HG03139 (cell line): ENCODE measurements around the gene RNASEH2B.

Experiments used
- ATAC-seq: cut with Tn5 transposase; IDR thresholded peaks from one replicate; pipeline ENCODE4 v1.9.1; 2021; ENCODE audit not compliant: unreplicated experiment

The RNASEH2B gene, protein sequence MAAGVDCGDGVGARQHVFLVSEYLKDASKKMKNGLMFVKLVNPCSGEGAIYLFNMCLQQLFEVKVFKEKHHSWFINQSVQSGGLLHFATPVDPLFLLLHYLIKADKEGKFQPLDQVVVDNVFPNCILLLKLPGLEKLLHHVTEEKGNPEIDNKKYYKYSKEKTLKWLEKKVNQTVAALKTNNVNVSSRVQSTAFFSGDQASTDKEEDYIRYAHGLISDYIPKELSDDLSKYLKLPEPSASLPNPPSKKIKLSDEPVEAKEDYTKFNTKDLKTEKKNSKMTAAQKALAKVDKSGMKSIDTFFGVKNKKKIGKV

DNA sequence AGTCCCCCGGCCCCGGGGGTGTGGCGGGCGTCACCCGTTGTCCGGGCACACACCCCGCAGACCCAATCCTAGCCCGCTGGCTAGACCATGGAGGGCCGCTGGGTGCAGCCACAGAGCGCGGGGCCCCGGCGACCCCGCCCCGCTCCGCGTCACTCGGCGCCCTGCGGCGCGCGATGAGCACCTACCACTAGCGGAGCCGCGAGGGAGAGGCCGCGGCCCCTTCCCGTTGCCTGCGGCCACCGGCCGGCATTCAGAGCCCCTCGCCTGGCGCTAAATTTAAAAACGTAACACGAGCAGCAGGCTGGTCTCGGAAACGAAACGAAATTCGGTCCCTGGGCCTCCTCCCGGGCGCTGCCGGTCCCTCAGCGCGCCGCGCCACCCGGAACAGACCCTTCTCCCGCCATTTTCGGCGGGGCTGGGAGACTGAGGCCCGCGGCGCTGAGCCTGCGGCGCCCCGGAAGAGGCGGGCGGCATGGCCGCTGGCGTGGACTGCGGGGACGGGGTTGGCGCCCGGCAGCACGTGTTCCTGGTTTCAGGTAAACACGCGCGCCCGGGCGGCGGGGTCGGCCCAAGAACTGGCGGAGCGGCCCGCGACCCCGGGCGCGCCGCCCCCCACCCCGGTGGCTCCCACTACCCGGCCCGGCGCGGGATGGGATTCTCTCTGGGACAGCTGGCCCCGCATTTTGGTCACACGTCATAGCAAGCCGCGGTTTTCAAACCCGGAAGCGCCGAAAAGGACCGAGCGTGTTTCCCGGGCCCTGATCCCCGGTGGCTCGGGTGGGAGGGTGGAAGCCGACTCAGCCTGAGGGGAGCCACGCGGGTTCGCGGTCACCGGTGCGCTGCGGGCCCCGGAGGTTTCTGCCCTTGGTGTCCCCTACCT, at the start of gene RNASEH2B:
Gene RNASEH2B, plus strand, starts transcription at position 187 of the 880 bp plus-strand sequence. Its CDS starts 286 bp downstream, at position 473.
- ATAC-seq, result peak; percentile 69

DNA sequence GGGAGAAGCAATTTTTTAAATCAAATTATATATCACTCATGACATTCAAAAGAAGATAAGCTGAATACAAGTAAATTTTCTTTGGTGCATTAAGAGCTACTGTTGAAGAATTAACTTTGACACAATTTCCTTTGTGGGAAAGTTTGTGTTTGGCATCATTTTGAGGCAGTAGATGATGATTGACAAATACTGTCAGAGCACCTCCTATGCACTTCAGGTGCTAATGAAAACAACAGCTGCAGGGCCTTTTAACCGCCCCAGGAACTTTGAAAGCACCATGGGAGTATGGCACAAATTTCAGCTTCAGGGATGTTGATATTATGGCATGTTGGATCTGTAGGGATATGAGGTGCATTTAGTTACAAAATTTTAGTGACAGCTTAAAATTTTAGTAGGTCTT, 45.1 kb upstream of the RNASEH2B start:
- no peak for ATAC-seq

DNA sequence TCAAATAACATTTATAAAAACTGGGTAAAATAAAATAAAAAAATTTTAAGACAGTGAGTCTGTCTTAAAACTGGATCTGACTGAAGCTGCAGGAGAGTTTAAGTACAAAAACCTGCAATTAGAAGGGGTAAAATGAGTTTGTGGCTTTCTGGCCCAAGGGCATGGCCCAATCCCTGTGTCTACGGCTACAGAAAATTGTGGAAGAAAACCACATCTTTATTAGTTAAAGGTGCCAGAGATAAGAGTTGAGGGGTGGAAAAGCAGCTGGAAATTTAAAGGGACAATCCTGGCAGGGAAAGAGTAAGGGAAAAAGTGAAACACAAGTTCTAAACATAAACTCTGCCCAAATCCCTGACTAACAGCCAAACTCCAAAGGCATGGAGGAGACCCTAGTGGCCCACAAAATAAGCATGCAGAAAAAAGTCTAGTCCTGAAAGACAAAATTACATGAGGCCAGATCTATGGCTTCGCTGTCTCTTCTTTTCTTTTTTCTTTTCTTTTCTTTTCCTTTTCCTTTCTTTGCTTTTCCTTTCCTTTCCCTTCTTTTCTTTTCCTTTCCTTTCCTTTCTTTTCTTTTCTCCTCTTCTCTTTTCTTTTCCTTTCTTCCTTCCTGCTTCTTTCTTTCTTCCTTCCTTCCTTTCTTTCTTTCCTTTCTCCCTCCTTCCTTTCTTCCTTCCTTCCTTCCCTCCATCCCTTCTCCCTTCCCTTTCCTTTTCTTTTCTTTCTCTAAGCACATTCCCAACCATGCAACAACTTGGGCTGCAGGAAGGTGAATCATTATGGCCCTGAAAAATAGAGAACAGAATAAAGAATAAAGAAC, 42.6 kb upstream of the RNASEH2B start:
- ATAC-seq, result no peak

DNA sequence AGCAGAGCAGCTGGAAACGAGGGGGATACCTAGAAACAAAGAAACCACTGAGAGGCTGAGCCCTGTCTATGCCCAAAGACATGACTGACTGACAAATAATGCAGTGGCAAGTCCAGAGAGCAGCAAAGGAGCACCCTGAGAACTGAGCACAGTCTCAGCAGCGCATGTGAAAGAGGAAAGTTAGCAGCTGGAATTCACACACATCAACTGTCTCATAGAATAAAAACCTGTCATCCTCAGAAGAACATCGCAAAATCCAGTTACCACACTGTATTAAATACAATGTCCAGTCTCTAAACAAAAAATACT, 42.0 kb upstream of the RNASEH2B start:
- ATAC-seq, result no peak

DNA sequence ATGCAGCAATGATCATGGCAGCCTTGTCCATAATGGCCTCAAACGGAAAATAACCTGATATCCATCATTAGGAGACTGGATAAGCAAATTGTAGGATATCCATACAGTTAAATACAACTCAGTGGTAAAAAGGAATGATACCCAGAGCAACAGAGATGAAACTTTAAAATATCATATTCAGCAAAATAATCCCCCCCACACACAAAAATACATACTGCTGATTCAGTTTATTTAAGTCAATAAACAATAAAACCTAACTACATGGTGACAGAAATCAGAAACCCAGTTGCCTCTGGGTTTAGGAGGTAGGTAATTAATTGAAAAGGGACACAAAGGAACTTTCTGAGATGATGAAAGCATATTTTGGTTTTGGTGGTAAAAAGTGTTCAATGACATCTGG, 38.2 kb upstream of the RNASEH2B start:
- no peak for ATAC-seq

DNA sequence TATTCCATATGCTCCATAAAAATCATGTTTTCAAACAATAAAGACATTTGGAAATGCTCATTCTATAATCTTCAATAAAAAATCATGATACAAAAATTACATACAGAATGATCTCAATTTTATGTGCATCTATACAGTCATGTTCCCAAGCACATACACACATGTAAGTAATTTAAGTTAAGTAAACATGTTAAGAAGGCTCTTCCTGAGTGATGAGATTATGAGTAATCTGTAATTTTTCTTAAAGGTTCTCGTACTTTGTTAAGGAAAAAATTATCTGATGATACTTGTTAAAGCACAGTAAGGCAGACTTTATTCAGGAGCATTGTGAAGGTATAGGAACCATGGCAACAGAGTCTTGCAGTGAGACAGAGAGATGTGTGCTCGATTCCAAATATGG, 36.1 kb upstream of the RNASEH2B start:
- ATAC-seq, result no peak

DNA sequence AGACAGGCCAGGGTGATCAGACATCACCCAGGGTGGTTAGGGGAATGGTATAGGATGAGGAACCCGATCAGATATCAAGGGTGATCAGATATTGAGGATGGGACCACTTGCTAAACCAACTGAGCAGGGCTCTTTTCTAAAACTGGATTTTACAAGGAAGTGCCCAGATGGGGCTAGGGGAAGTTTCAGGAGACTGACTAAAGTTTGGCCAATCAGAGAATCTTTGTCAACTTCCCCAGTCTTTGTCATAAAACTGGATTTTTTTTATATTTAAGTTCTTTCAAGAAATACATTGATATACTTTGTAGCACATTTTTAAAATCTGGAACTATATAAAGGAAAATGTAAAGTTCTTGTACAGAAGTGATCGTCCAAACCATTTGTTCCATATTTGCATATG, 35.6 kb upstream of the RNASEH2B start:
- no peak for ATAC-seq

DNA sequence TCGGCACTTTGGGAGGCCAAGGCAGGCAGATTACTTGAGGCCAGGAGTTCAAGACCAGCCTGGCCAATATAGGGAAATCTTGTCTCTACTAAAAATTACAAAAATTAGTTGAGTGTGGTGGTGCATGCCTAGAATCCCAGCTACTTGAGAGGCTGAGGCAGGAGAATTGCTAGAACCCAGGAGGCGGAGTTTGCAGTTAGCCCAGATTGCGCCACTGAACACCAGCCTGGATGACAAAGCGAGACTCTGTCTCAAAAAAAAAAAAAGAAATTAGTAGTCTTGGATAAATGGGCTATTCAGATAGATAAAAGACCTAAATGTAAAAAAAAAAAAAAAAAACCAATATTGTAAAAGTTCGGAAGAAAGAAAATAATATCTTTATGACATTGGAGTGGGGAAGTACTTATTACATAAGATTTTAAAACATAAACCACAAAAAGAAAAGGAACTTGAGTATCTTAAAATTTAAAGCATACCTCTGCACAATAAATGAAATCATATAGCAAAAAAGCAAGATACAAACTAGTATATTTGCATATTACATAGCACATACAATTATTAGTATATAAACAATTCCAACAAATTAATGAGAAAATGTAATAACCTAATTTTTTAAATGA, 26.7 kb upstream of the RNASEH2B start:
- no peak for ATAC-seq

DNA sequence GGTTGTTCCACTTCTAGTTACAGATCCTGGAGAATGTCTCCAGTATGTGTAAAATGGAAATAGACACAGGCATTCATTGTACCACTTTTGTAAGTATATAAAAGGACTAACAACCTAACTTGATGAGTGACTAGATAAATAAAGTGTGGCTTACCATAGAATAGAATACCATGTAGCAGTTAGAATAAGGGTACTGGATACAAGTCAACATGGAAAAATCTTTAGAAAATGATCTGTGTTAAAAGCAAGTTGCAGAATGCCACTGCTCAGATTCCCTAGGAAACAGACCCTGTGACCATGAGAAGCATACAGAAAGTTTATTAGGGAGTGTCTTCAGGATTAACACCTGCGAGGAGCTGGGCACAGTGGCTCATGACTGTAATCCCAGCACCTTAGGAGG, 25.9 kb upstream of the RNASEH2B start:
- ATAC-seq, result no peak

DNA sequence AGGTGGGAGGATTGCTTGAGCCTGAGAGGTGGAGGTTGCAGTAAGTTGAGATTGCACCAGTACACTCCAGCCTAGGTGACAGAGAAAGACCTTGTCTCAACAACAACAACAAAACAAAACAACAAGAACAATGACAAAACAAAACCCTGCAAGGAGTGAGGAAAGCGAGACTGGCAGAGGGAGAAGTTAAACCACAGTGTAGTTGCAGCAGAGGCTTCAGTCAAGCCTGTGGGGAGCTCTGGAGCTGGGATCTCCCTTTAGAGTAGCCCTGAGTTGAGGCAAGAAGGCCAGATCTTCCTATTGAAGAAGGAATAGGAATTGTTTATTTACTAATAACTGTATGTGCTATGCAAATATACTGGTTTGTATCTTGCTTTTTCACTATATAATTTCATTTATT, 25.3 kb upstream of the RNASEH2B start:
- no peak for ATAC-seq

DNA sequence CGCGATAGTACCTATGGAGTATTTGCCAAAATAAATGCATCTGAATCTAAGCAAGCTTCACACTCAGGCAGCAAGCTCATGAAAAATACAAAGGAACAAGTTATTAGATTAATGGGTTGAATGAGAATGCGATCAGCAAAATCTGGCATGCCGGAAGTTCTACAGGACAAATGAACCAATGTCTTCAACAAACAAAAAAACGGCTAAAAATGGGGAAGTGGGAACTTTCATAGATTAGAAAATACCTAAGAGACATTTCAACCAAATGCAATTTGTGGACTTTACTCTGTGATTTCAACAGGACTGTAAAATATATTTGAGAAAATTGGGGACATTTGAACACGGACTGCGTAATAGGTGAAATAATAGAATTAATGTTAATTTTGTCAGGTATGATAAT, 22.4 kb upstream of the RNASEH2B start:
- ATAC-seq, result no peak

DNA sequence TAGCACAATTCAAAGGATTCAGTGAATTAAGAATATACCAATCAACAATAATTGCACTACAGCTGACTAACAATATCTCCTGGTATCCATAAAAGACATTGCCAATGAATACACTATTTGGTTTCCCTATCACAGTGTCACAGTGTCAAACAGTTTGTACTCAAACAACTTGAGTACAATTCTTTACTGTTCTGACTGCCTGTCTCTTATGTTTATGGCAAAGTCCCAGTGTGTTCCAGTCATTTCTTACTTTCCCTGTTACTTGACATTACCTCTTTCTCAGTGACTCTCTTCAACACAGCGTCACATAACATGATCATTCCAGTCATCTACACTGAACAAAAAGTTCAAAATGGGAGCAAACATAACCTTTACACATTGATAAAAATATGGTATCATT, 21.2 kb upstream of the RNASEH2B start:
- no peak for ATAC-seq

DNA sequence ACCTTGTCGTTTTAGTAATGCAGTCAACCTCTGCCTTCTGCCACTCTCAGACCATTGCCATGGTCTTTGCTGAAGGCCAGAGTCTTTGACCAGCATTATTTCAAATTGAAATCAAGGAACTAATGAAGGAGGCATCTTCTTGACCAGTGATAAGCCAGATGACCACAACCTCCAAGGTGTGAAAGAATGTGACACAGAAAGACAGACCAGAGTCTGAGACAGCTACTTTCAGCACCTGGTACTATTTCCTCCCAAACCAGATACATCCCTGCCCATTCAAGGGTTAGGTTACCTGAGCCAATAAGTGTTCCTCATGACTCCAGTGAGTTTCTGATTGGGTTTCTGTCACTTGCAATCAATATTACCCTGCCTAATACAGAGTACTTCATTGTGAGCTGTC, 20.3 kb upstream of the RNASEH2B start:
- no peak for ATAC-seq

DNA sequence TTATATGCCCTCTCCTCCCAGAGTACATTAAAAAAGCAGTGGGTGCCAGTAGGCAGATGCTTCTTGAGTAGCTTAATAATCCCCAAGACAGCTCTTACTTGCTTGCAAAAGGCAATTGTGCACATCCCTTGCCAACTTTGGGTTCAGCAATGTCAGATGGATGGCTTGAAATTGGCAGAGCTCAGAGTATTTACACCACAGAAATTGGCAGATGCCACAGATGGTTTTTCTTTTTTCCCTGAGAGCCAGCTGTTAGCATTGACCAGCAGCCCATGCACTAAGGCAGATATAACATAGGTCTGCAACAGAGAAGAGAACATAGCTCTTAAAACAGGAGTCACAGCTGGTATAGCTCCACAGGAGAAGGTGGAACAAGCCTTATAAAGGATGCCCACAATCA, 18.4 kb upstream of the RNASEH2B start:
- ATAC-seq, result no peak

DNA sequence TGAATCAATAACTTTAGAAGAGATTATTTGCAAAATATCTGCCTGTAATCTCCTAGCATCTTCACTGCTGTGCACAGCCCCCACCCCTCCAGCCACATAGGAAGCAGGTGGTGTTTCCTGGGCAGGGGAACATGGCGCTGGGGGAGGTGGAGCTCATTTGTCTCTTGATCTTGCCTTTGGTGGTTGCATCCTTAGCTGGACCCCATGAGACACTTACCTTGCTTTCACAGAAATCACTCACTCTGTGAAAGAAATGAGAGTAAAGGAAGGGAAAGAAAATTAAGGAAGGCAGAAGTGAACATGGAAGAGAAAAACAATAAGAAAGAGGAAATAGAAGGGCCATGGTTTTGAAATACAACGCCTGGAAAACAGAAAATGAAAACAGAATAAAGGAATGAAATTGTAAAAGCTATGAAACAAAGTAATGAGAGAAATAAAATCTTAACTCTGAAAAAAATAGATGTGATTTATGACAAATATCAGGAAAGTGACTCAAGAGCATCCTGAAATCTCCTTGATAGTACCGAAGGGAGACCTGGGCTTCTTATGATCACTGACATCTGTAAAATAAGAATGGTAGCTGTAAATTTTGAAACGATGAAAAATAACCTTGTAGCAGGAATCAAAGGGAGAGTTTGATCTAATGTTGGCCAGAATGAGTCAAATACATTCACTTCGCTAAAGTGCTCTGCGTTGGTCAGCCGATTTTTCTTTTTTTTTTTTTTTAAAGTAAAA, 17.2 kb upstream of the RNASEH2B start:
- ATAC-seq, result no peak

DNA sequence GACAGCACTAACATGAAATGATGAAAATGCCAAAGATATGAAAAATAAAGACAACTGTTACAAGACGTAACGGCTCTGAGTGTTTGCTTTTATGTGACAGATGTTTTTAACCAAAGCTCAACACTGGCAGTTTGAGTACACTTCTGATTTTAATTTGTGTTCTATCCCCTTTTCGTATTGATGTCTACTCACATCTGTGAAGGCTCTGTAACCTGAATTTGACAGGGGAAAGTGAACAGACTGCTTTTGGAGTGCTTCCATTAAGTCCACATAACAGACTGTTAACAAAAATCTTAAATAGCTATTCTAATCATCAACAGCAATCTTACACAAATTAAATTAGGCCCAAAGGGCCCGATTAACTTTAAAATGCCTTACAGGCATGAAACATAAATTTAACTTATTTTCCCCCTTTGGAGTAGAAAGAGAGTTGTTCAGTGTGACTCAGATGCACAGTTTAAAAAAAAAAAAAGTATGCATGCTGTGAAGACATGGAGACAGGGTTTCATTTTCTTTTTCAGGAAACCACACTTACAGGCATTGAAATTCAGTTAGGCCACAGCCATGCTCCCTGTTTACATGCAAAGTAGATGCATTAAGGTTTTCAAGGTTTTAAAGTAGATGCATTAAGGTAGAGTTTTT, 16.3 kb upstream of the RNASEH2B start:
- ATAC-seq, result peak; percentile 51

DNA sequence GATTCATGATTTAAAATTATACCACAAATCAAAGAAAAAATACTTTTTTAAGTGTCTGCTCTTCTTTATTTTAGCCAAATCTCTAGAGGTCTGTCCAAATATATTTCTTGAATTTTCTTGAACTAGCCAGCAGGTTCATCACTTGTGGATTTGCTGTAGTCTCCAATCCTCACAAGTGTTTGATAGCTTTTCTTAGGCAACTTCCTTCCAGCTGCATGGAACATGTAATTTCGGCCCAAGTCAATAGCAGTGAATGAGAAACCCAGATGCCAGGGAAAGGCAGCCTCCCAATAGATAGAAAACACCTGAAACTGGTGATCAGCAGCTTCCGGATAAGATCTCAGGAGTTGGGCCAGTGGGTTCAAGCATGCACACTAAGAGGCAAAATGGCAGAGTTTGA, 15.6 kb upstream of the RNASEH2B start:
- no peak for ATAC-seq

DNA sequence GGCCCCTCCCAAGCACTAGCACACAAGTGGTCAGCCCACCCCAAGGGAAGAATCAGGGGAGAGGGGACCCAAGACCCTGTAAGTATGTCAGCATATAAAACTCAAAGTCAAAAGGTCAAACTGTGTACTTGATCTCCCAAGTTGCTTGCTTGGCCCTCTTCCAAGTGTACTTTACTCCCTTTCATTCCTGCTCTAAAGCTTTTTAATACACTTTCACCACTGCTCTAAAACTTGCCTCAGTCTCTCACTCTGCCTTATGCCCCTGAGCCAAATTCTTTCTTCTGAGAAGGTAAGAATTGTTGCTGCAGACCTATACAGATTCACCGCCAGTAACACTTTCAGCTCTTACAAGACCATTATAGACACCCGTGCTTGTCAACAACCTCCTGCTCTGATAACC, 15.1 kb upstream of the RNASEH2B start:
- ATAC-seq, result no peak

DNA sequence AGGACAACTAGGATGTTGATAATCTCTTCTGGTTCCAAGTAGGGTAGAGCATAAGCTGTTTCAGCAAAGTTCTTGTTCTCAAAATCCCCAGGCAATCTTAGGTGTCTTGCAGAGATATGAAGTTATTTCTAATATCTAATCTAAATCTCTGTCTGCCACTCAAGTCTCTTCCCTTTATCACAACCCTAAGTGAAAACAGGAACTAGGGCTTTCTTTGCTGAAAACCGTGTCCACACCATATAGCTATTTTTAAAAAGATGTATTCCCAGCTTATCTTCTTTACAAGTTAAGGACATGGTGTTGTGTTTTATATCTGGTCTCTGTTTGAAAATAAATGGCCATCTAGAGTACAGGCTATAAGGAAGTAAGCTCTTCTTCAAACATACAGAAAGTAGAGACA, 11.3 kb upstream of the RNASEH2B start:
- no peak for ATAC-seq

DNA sequence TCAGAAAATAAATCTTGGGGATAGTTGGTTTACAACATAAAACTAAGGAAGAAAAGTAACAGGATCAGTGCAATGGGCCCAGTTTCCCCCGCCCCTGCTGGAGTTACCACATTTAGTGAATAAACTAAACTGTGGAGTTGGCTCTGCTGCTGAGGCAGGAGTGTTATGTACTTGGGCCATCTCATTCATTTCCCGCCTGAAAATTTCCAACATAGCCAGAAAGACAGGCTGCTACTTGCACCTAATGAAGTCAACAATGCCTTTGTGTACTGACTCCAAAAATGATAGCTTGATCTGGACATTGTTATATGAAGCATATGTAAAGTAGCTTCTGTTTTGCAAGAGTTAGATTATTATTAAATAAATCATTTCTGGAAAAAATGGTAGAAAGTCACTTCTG, 7.9 kb upstream of the RNASEH2B start:
- no peak for ATAC-seq
